HG03439 (cell line): Measurements from ENCODE around the gene LPP.
"Not testable (repeated sequence)": the region's sequence is repeated elsewhere in the genome, so short reads cannot be mapped to it uniquely, and the experiment has no call there.

Experiments used
- ATAC-seq: cut with Tn5 transposase; IDR thresholded peaks from one replicate; pipeline ENCODE4 v1.9.1; 2021; ENCODE audit warnings: mild to moderate bottlenecking, moderate library complexity; ENCODE audit not compliant: unreplicated experiment

The LPP gene

DNA sequence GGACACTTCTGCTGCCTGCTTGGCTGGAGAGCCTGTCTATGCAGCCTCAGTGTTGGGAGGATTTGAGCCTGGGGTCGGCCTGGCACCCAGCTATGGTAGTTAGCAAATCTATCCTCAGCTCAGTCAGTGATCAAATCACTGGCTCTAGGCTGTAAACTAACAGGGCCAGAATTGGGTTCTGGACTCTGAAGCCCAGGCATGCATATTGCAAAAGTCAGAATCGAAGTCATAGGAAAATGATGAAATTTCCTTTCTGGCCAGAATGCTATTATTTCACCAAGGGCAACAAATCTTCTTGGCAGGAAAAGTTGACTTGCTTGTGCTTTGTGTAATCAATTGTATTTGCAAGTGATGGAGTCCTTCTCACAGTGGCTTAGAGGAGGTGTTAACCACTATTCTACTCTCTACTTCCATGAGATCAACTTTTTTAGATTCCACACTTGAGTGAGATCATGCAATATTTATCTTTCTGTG lies 535.2 kb downstream of the LPP start:
- no peak for ATAC-seq

GRCh38 chr3:188690064-188690463 lies 536.1 kb downstream of the LPP start:
- ATAC-seq, result no peak

- no peak for ATAC-seq
These were observed 537.0 kb downstream of the LPP start for GRCh38 chr3:188691004-188691403.

DNA sequence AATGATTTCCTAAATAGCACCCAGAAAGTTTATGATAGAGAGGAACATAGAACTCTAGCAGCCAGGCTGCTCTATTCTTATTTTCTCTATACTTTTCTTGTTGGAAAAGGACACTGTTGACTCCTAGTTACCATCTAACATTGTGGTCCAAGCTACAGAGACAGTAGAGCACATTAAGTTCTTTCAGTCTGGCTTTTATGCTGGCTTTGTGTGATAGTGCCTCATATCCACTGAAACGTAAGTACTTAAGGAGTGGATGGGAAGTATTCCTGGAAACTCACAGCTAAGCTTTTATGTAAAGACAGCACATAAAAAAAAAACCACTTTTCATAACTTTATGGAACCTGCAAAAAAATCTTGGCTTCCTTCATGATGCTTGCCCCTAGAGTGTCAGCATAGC lies 537.7 kb downstream of the LPP start:
- ATAC-seq, result no peak

GRCh38 chr3:188692700-188693099 lies 538.7 kb downstream of the LPP start:
- no peak for ATAC-seq

GRCh38 chr3:188693435-188693834 lies 539.5 kb downstream of the LPP start:
- no peak for ATAC-seq

- no peak for ATAC-seq
These were observed 541.3 kb downstream of the LPP start for GRCh38 chr3:188695241-188695640.

DNA sequence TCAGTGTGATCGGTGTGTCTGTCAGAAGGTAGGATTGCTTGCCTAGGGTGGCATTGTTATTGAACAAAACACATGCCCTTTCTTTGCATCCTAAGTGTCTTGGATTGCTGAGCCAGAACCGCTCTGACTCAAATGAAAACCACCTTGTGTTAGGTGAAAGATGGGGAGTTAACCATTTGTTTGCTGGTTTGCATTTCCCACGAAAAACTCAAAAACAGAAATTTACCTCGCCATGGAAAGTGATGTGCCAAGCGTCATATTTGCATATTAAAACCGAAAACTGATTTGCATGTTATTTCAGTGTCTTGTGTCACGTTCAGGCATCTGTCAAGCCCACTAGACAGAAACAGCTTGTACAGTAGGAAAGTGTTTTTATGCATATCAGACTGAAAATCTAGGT lies 543.2 kb downstream of the LPP start:
- ATAC-seq, result peak; percentile 76

GRCh38 chr3:188698436-188698835 lies 544.5 kb downstream of the LPP start:
- ATAC-seq, result no peak

GRCh38 chr3:188700501-188700900 lies 546.5 kb downstream of the LPP start:
- no peak for ATAC-seq

GRCh38 chr3:188700918-188701317 lies 547.0 kb downstream of the LPP start:
- no peak for ATAC-seq

DNA sequence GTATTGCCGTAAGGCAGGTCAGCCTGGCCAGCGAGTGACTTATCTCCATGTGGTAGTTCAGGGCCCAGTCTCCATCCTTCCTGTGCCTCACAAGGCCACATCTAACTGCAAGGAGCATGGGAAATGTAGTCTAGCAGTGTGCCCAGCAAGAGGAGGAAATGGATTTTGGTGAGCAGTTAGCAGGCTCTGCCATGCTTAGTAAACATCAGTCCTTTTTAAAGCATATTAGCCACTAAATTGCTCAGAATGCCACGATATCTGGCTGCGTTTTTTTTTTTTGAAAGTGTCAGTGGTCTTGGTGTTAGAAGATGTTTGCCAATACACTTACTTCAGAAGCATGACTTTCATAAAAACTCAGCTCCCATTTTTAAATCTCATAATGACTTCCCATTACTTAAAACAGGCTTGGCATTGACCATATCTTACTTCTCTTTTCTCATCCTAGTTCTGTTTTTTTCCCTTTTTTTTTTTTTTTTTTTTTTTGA lies 547.6 kb downstream of the LPP start:
- ATAC-seq, result no peak

DNA sequence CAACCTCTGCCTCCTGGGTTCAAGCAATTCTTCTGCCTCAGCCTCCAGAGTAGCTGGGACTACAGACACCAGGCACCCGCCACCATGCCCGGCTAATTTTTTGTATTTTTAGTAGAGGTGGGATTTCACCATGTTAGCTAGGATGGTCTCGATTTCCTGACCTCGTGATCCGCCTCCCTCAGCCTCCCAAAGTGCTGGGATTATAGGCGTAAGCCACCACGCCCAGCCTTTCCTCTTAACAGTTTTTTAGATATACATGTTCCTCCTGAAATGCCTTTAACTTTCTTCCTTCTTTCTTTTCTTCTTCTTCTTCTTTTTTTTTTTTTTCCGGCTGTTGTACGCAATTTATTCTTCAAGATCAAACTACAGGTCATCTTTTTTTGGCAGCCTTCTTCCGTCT lies 548.1 kb downstream of the LPP start:
- ATAC-seq, result not testable (repeated sequence)

GRCh38 chr3:188706176-188706575 lies 552.2 kb downstream of the LPP start:
- ATAC-seq, result no peak

GRCh38 chr3:188706599-188706998 lies 552.6 kb downstream of the LPP start:
- no peak for ATAC-seq

DNA sequence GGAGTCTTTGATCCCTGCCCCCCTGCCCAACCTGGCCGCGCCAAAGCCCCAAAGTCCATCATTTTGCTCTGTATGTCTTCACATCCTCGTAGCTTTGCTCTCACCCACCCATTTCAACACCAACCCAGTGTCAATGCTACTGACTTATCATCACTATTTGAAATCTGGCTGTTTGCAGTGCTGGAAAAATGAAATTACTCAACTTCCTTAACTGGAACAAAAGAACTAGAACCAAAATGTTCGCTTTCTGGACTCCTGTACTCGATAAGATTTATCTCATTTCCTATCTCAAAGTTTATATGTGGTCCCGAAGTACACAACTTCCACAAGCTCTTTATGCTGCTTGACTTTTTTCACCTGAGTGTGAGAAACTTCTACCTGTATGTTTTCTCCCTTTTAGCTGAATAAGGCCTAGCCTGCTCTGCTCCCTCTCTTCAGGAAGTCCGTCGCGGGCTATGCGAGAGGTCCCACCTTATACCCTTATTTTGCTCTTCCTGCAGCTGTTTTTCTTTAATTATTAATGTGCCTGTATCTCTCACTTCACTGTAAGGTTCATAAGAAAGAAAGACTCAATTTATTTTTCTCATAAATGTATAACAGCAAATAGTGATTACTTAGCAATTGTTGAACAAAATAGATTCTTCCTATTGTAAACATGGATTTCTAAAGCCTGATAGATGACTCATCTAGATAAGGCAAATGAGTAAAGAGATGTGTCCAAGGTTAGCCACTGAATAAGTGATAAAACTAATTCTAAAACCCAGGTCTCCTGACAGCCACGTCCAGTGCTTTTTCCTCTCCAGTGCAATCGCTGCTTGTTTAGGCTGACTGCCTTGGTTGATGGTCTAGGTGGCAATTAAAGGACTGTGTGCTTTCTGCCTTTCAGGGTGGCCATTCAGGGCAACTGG lies 553.7 kb downstream of the LPP start:
- ATAC-seq, result no peak

DNA sequence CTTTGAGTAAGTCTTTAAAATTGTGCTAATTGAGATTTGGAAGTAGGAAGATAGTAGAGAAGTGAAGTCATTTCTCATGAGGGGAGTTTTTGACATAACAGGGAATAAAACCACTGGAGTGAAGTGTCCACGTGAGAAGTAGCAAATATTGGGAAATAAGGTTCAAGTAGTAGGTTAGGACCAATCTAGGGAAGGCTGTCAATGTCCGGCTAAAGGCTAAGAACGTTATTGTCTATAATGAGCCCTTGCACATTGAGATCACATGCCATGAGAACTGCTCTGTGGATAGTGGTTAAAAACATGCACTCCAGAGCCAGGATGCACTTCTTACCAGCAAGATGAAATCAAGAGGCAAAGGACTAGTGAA lies 557.9 kb downstream of the LPP start:
- no peak for ATAC-seq

- ATAC-seq, result no peak
These were observed 558.4 kb downstream of the LPP start for GRCh38 chr3:188712248-188712924.

DNA sequence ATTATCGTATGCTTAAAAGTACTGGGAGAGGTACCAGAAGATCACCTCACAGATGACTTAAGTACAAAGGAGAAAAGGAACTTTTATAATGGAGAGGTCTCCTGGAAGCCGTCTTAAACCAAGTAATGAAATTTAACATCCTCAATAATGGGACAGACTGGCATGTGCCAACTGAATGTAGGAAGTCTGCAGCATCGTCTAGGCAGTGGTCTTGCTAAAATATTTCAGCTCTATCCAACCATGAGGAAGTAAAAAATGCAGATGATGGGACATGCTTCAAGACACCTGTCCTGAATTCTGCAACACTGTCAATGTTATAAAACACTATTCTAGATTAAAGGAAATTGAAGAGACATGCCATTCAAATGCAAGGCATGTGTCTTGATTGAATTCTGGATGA lies 559.0 kb downstream of the LPP start:
- no peak for ATAC-seq

DNA sequence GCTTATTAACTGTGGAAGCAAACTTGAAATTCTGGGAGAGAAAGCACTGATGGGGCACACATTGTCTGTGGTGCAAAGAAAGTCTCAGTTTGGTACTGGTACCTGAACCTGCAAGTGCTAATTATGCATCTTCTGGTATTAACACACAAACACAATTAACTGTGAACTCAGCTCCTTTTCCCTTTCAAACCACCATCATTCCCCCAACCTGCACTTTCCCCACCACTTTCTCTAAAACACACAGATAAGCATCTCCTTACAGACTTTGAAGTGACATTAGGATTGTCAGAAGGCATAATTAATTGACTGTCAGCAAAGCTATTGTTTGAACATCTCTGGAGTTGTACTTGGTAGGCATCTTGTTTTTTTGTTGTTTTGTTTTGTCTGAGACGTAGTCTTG lies 565.6 kb downstream of the LPP start:
- no peak for ATAC-seq

GRCh38 chr3:188720215-188720614 lies 566.3 kb downstream of the LPP start:
- no peak for ATAC-seq

DNA sequence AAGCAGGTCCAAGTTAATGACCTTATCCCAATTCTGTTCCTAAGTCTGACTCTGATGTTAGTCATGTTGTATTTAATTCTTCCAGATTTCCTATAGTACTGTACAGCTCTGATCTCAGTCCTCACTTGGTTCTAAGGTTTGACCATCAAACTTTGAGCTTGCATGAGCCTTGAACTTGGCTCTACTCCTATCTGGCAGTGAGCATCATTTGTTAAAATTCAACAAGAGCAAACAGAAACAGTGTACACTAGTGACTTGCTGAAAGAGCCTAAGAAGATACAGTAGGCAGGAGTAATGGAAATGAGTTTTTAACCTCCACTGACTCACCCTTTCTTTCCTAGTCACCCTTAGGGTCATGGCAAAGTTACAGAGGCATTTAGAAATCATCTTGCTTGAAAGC lies 566.7 kb downstream of the LPP start:
- no peak for ATAC-seq
